Mesendoderm (in vitro differentiated cells): Measurements from ENCODE around the gene IL23R. TPM values are rescaled to one million over a fixed set of nuclear protein-coding genes. Genes with fewer than 3 reads are reported as not detected.

ENCODE experiments used
- small RNA-seq: library from polyadenylated mRNA; stranded (forward); fragments of <200 nt; extraction: miRNeasy Mini kit (QIAGEN cat#:217004); gene quantifications from one replicate; pipeline ENCODE3, GENCODE V24; 2013; ENCODE audit not compliant: insufficient read depth

Gene IL23R

Small RNA genes lying within 50 kb of the gene (small RNA-seq; reads per million reads assigned to genes)
- not detected for gene RNU4ATAC4P
- gene RNU6-586P = not detected
